Activated gamma-delta T cell treated with Interleukin-2 at 50 U/mL for 16 hours (primary cell): Measurements from ENCODE around the gene GBX1.

Experiments used
- DNase-seq: peaks from one replicate; pipeline ENCODE4 v3.0.0-alpha.2; 2020

The GBX1 gene

GRCh38 chr7:151138153-151138851, 29.2 kb downstream of the GBX1 start:
- DNase-seq, result no peak

DNA sequence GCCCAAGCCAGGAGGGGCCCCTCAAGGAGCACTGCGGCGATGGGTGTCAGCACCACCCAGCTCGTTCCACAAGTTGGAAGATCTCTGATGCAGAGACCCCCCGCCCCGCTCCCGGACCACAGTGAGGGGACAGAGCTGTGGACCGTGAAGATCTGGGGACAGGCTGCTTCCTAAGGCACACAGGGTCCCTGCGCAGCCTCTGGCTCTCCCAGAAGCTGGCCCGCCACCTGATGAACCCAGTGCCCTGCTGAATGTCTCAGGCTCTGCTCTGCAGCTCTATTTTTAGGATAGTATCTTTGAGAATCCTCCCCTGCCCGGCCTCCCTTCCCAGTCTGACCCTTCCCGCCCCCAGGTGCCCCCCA, 29.7 kb downstream of the GBX1 start:
- no peak for DNase-seq

DNA sequence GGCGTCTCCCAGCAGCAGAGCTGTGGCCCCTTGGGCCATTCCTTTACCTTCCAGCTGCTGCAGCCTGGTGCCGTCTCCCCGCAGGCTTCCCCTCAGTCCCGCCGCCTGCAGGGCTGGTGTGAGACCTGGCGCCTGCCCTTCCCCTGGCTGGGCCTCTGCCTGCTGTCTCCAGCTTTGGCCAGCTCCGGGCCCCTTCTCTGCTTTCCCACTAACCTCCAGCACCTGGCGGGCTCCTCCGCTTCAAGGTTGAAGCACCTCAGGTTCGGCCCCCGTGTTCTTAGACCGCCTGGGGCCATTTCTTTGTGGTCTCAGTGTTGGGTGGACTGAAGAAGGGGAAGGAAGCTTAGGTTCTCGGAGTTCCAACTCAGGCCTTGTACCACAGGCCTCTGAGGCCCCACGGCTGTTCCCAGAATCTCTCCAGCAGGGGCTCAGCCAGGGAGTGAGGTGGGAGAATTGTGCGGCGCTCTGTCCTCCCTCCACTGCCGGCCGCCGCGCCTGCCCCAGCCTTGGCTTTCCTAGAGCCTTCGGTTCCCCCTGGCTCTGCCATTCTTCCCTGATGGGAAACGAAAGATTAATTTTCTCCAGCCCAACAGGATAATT, 30.3 kb downstream of the GBX1 start:
- DNase-seq, result no peak

DNA sequence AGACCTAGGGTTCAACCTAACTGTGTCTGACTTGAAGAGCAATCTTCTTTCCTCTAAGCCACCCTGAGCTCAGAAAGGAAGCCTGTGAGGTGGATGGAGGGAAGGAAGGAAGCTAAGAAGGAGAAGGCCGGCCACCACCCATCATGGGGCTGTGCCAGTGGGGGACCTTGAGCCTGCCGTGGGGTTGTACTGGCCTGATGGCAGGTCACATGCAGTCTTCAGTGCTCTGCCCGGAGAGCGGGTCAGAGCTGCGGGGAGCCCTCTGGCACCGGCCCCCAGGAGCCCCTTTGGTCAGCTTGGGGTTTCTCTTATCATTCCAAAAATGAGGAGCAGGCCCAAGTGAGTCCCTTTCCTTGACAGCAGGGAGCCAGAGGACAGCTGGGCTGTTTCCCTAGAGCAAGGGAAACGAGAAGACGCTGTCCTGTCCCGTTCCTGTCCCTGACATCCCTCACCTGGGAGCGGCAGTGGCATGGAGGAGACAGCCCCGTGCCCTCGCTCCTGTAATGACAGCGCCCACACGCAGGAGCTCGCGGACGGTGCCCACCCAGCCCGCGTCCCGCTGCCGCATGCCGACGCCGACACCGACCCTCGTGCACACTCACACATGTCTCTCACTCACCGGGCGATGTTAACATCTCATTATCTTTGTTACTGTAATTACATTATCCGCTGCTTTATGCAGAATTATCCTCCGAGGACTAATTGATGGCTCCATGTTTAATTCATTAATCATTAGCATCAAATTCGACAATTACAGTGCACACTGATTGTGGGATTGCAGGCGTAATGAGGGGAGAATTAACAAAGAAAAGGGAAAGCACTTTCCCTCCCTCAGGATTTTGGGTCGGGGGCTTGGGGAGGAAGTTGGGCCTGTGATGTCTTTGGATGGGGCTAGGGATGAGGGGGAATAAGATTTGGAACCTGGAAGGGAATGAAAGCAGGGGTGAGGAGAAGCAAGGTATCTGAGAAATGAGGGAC, 31.3 kb downstream of the GBX1 start:
- DNase-seq, result no peak

DNA sequence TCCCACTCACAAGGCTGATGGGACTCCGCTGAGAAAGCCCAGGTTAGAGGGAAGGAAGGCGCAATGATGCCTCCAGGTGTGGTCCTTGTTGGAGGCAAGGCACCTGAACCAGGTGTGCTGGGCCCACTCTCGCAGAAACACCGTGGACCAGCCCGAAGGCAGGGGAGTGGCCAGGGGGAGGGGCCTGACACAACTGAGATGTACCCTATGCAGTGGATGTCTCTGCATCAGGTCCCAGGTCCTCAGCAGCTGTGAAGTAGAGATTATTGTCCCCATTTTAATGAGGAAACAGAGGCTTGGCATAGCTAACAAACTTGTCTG, 32.0 kb downstream of the GBX1 start:
- no peak for DNase-seq

DNA sequence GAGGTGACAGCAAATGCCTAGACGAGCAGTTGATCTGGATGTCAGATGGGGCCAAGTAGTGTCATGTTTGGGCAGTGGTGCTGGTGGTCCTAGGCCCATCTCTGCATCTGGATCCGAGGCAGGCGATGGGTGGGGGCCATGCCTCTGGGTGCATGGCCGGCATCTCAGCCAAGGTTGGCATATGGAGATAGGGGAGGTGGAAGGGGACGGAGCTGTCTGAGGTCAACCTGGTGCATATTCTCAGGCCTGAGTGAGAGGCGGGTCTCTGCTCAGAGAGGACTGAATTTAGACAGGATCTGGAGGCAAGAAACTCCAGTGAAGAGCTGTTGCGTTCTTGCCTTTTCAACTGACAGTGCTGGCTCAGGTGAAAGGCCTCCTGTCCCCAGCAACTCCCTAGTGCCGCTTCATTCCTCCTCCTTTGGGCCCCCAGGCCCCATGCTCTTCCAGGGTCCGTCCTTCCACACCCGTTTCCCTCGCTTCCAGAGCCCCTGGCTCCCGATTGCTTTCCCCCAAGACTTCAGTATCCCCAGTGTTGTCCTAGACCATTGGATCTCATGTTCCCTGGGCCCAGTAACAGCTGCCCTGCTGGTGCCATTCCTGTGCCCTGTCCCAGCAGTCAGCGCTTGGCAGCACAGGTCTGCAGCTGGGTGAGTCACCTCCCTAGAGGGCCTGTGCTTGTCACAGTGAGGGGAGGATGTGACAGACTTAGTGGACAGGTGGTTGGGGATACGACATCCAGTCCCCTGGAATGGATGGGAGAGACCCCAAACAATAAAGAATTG, 32.6 kb downstream of the GBX1 start:
- no peak for DNase-seq

GRCh38 chr7:151133986-151134742, 33.3 kb downstream of the GBX1 start:
- no peak for DNase-seq

- no peak for DNase-seq
Observed at GRCh38 chr7:151133266-151133985, 34.1 kb downstream of the GBX1 start.

DNA sequence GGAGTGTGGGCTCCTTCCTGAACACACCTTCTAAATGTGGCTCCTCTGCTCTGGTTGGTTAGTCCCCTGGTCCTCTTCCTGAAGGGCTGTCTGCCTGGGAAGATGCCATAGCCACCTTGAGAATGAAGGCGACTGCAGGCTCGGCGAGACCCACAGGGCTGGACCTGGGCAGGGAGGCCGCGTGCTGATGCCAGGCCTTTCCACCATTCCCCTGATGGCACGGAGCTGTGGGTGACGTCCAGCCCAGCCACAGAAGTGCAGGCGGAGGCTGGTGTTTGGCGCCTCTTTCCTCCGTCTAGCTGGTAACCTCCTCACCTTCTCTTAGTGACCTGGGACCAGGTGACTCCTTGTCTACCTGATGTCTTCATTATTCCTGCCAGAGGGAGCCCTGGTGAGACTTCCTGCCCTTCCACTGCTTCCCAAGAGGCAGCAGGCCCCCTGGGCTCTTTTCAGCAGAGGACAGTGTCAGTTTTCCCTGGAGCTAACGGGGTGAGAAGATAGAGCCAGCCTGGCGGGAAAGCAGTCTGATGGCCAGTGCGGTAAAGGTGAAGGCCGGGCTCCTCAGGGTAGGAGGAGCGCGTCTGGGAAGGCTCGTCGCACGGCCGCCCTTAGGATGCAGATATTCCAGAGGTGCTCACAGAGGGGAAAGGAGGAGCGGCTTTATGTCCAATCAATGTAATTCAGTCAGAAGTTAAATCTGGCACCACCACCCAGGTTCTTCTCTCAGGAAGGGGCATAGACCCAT, 34.9 kb downstream of the GBX1 start:
- no peak for DNase-seq

DNA sequence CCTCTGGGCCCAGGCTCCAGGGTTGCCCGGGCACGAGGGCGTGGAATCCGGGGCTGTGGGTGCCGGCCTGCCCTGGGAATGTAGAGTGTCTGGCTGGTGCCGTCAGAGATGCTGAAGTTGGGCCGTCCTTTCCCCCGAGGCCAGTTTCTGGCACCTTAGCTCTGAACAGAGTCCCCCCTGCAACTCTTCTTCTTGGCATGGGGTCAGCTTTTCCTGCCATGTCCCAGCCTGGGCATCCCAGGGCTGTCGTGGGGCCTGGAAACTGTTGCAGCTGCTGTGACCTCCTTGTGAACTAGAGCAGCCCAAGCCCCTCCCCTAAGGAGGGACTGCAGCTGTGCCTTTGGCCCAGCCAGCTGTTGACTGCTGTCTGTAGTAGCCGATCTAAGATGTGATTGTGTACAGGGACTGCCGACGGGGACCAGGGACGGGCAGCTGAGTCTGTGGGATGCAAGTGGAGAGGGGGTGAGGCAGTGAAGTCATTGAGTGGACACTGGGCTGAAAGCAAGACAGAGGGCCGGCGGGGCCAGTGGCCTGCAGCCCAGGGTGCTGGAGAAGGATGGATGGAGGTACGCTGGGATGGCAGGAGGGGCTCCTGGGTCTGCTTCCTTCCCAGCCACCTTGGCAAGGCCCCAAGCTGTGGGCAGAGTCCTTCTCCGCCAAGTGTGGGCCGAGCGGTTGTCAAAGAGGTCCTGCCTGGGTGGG, 35.8 kb downstream of the GBX1 start:
- no peak for DNase-seq

GRCh38 chr7:151131224-151131591, 36.3 kb downstream of the GBX1 start:
- no peak for DNase-seq

DNA sequence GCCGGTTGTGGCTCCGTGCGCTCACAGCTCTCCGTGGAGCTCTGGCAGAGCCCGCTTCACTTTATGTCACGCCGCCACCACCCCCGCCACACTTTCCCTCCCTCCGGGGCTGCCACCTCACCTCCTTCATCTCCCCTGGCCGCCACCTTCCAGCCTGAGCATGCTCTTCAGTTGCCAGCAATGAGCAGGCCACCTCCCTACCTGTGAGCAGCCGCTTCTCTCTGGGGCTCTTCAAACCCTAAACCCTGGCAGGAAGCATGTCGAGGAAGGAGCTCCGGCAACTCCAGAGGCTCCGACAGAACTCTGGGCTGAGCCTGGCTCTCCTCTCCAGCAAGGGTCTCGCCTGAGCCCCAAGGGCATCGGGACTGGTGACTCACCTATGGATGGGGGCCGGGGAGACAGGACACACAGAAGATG, 36.7 kb downstream of the GBX1 start:
- DNase-seq, result no peak

- no peak for DNase-seq
Observed at GRCh38 chr7:151129960-151130591, 37.4 kb downstream of the GBX1 start.

- no peak for DNase-seq
Observed at GRCh38 chr7:151129117-151129959, 38.2 kb downstream of the GBX1 start.

DNA sequence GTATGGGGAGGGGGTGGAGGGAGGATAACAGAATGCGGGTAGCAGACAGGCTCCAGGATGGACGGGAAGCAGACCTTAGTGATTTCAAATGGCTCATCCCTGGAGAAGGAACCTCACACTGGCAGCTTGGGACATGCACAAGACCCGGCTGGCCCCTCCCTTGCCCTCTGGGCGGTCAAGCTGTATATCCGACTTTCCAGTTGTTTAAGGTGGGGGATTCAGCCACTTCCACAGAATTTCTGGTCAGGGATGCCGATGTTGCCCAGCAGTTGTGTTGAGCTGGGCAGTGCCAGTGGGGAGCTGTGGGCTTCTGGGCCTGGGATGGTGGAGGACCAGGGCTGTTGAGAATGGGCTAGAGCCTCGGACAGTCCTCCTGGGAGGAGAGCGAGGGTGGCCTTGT, 38.8 kb downstream of the GBX1 start:
- no peak for DNase-seq

DNA sequence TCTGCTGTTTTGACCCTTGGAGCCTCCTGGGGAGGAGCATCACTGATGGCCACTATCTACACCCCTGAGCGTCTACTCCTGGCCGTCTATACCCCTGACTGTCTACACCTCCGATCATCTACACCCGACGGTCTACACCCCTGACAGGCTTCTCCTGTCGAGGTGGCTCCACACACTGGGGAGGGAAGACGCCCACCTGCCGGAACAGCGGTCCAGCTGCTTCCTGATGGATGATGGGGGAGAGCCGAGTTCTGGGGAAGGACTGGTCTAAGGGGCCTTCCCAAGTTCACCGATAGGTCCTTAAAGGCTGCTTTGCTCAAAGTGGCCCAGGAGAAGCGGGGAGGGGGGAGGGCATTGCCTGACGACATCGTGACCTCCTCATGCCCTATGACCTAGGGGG, 39.4 kb downstream of the GBX1 start:
- no peak for DNase-seq

DNA sequence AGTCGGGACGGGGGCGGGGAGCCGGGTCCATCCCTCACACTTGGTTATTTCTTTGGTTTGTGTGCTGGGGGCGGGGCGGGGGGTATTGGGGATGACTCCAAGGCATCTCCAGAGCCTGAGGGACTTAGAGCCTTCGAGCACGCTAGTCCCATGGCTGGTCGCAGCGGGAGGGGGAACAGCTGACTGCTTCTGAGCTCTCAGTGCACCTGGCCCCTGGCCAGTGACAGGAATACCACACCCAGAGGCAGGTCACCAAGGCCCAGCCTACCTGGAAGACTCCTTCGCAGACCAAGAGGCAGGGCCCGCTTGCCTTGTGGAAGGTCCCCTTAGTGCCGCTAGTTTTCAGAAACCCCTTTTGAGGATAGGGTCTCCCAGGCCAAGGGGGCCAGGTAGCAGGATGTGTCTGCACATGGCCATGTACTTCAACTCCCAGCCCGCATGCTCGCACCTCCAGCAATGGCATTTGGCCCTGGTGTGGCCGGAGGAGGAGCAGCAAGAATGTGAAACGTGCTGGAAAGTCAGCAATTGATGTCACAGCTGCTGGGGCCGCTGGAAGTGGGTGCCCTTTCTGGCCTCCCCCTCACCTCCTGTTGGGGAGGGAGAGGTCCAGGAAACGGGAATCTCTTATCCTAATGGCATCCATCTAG, 40.9 kb downstream of the GBX1 start:
- no peak for DNase-seq

GRCh38 chr7:151125846-151126481, 41.5 kb downstream of the GBX1 start:
- no peak for DNase-seq
